ENCODE measurements around the gene TSPAN32.

TSPAN32 gene

DNA sequence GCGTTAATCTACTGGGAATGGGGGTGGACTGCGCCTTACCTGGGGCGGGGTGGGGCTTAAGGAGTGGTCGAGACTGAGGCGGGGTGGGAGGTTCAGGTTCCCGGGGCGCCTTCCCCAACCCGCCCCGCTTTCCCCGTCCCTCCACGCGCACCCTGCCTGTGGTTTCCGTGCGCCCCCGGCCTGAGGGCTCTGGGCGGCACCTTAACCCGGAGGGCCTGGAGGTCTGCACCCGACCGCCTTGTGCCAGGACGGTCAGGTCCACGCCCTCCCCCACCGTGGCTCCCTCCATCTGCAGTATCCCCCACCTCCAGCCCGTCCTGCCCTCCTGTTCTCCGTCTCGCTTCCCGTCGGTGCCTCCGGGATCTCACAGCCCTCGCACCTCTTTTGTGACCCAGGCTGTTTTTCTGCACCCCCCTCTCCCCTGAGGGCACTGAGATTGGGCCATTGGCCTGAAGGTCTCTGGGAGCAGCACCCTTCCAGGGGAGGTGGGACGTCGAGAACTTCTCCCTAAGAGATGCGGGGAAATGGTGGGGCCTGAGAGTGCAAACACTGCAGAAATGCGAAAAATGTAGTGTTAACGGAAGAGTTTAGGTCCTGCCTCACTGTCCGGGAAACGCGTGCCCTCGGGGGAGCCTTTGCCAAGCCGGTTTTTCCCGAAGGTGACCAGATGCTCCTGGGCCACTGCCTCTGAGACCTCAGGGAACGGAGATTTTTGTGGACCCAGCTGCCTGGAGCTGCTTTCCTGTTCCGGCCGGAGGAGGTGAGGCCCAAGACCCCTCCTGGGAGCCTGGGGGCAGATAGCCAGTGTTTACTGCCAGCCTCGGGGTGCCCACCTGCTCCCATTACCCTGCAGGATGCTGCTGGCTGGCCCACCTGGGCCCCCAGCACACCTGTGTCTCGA, 30.2 kb upstream of the TSPAN32 start:
- TF ChIP-seq, protein P1, sequence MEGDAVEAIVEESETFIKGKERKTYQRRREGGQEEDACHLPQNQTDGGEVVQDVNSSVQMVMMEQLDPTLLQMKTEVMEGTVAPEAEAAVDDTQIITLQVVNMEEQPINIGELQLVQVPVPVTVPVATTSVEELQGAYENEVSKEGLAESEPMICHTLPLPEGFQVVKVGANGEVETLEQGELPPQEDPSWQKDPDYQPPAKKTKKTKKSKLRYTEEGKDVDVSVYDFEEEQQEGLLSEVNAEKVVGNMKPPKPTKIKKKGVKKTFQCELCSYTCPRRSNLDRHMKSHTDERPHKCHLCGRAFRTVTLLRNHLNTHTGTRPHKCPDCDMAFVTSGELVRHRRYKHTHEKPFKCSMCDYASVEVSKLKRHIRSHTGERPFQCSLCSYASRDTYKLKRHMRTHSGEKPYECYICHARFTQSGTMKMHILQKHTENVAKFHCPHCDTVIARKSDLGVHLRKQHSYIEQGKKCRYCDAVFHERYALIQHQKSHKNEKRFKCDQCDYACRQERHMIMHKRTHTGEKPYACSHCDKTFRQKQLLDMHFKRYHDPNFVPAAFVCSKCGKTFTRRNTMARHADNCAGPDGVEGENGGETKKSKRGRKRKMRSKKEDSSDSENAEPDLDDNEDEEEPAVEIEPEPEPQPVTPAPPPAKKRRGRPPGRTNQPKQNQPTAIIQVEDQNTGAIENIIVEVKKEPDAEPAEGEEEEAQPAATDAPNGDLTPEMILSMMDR (IDR thresholded peaks at IDR 0.05; ENCODE audit: control insufficient read depth, insufficient read depth, low read depth, low read length, missing control alignments) = no peak
- DNase-seq (ENCODE audit: low read depth) = no peak
- H3K4me3 ChIP-seq (ENCODE audit: control insufficient read depth, low read depth, low read length) = no peak overlapping the region

DNA sequence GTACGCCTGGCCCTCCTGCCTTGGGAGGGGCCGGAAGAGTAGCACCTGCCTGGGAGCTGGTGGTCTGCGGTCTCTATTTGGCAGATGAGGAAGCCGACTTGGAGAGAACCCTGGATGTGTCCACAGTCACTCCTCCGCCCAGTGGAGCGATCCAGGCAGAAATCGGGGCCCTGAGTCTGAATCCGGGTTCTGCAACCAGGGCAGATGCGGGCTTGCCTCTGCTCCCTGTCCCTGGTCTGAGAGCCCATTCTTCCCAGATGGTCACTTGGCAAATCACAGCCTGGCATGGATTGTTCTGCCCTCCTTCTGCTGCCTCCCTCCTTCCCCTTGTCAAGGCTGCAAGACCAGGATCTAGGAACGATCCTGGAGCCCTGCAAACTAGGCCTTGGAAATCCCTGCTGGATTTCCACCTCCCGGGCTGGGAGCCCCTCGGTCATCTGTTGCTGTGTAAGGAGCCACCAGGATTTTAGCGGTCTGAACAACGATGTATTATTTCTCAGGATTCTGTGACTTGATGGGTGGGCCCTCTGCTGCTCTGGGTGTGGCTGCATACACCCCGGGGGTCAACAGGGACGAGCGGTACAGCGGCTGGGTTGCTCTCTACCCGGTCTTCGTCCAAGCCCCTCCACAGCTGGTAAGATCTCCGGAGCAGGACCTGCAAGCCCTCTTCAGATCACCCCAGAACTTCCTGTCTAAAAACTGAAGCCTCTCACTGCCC, 29.4 kb upstream of the TSPAN32 start:
- DNase-seq (ENCODE audit: low read depth) = no peak
- TF ChIP-seq, protein P1 (IDR thresholded peaks at IDR 0.05; ENCODE audit: control insufficient read depth, insufficient read depth, low read depth, low read length, missing control alignments) = no peak
- H3K4me3 ChIP-seq (ENCODE audit: control insufficient read depth, low read depth, low read length) = no peak overlapping the region

DNA sequence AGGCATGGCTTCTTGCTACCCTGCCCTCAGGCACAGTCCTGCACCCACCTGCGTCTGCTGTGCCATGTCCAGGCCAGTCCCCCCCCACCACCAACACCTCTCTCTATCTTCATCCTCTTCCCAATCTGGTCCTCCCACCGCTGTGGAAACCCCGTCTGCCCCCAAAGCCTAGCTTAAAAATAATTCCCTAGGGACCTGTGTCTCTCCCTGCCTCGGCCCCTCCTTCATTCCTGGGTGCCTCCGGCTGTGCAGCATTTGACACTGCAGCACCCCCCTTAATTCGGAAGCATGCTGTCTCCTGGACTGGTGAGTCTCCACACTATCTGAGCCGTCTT, 28.9 kb upstream of the TSPAN32 start:
- DNase-seq (ENCODE audit: low read depth) = no peak
- no peak overlapping the region for H3K4me3 ChIP-seq (ENCODE audit: control insufficient read depth, low read depth, low read length)
- TF ChIP-seq, protein P1 (IDR thresholded peaks at IDR 0.05; ENCODE audit: control insufficient read depth, insufficient read depth, low read depth, low read length, missing control alignments) = no peak

DNA sequence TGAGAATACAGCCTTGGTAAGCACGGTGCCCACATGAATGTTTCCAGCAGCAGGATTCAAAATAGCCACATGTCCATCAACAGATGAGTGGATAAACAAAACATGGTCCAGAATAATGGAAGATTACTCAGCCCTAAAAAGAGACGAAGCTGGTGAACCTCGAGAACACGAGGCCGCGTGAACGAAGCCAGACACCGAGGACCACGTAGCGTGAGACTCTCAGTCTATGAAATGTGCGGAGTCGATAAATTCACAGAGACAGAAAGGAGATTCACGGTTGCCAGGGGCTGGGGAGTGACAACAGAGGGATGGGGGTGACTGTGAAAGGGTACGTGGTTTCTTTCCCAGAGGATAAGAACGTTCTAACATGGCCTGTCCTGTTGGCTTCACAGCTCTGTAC, 28.5 kb upstream of the TSPAN32 start:
- TF ChIP-seq, protein P1 (IDR thresholded peaks at IDR 0.05; ENCODE audit: control insufficient read depth, insufficient read depth, low read depth, low read length, missing control alignments) = no peak
- no peak for DNase-seq (ENCODE audit: low read depth)
- H3K4me3 ChIP-seq (ENCODE audit: control insufficient read depth, low read depth, low read length) = no peak overlapping the region

DNA sequence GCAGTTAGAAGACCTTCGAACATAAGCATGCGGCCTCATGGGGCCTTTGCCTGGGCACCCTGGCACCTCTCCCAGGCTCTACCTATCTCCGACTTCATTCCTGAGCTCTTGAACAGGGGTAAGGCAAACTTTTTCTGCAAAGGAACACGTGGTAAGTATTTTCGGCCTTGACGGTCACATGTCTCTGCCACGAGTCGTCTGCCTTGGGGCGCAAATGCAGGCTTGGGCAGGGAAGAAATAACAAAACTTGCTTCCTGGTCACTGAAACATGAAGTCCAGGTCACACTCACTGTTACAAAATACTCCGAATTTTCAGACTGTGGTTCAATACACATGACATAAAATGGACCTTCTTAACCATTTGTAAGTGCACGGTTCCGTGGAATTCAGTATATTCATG, 28.0 kb upstream of the TSPAN32 start:
- no peak for DNase-seq (ENCODE audit: low read depth)
- no peak overlapping the region for H3K4me3 ChIP-seq (ENCODE audit: control insufficient read depth, low read depth, low read length)
- TF ChIP-seq, protein P1 (IDR thresholded peaks at IDR 0.05; ENCODE audit: control insufficient read depth, insufficient read depth, low read depth, low read length, missing control alignments) = no peak

DNA sequence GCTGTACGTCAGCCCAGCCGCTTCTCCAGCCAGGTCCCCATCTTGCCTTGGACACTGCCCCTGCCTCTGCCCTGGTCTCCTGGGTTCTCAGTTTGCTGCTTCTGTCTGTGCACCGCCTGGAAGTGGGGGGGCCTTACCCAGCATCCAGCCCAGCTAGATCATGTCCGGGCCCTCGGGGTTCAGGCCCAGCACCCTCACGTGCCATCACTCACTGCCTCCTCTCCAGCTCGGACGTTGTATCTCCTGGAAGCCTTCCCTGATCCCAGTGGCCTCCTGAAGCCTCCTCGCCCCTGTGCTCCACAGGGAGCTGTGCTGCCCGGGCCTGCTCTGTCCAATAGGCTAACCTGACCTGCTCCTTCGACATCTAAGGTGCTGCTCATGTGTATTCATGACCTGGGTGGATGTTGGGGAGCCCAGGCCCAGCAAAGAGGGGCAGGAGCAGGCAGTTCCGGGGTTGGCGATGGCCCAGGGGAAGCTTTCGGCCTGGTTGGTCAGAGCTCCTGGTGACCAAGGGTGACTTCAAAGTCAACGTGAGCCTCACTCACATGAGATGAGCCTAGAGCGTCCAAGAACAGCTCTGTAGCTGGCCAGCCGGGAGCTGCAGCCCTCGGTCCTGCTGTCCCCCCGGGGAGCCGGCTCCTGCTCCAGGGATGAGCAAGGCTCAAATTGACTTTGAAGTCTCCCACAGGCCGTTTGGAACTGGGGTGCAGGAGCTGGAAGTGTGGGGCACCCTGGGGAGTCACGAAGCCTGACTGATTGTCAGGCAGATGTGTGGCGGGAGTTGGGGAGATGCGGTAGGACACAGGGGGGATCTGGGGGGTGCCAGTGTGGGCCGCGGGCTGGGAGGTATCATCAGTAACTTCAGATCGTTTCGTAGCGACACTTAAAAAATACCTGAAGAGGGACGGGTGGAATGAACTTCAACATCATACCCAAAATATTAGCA, 26.2 kb upstream of the TSPAN32 start:
- no peak for DNase-seq (ENCODE audit: low read depth)
- TF ChIP-seq, protein P1 (IDR thresholded peaks at IDR 0.05; ENCODE audit: control insufficient read depth, insufficient read depth, low read depth, low read length, missing control alignments) = no peak
- H3K4me3 ChIP-seq (ENCODE audit: control insufficient read depth, low read depth, low read length) = no peak overlapping the region
